PC-3 (cell line): ENCODE measurements around the gene TUBGCP3. TPM values are rescaled to one million over a fixed set of nuclear protein-coding genes. Genes with fewer than 3 reads are reported as not detected.

Source experiments
- ATAC-seq: fragments of 200-7000 bp; cut with Tn5 transposase; 2 replicates; pipeline ENCODE4 v1.9.1; 2020; ENCODE audit warnings: mild to moderate bottlenecking, moderate library complexity
- BruUV-seq: library from RNA; stranded (reverse); fragments of 400-500 nt; replicated peaks from 2 replicates; lab custom pipeline; 2021; lab: Mats Ljungman, UMichigan
- CTCF ChIA-PET: fragments of 300-600 bp; sonication (Branson Sonifier 250); formaldehyde crosslinking; loops from one replicate; lab custom pipeline; 2022; ENCODE audit warnings: antibody characterized with exemption; lab: Charles Lee
- POLR2A ChIA-PET: fragments of 300-600 bp; sonication (Branson Sonifier 250); formaldehyde crosslinking; loops from one replicate; lab custom pipeline; 2022; ENCODE audit warnings: antibody characterized with exemption; ENCODE audit not compliant: unreplicated experiment; lab: Charles Lee
- DNase-seq: peaks from one replicate; pipeline ENCODE4 v3.0.0-alpha.2; 2015
- H2AFZ ChIP-seq: fragments of 300-600 bp; sonication (generic); 2 replicates; pipeline ENCODE4 v1.6.0; 2016; ENCODE audit warnings: antibody characterized with exemption, low read length
- H3F3A ChIP-seq: fragments of 300-600 bp; sonication (generic); one replicate; pipeline ENCODE4 v1.6.0; 2017; ENCODE audit warnings: antibody characterized with exemption, low read length, control low read depth, mild to moderate bottlenecking; ENCODE audit not compliant: unreplicated experiment
- H3K27ac ChIP-seq: fragments of 300-600 bp; sonication (generic); 2 replicates; pipeline ENCODE4 v1.5.1; 2016; ENCODE audit warnings: mild to moderate bottlenecking, low read length
- H3K27me3 ChIP-seq: fragments of 300-600 bp; sonication (generic); 2 replicates; pipeline ENCODE4 v1.6.1; 2016; ENCODE audit warnings: low read length, mixed read lengths
- H3K36me3 ChIP-seq: fragments of 300-600 bp; sonication (generic); 2 replicates; pipeline ENCODE4 v1.6.1; 2016; ENCODE audit warnings: low read depth, mixed run types, low read length, mixed read lengths
- H3K4me1 ChIP-seq: fragments of 300-600 bp; sonication (generic); 2 replicates; pipeline ENCODE4 v1.5.1; 2016; ENCODE audit warnings: low read length; ENCODE audit not compliant: insufficient read depth
- H3K4me2 ChIP-seq: fragments of 300-600 bp; sonication (generic); 2 replicates; pipeline ENCODE4 v1.6.0; 2016; ENCODE audit warnings: low read length
- H3K4me3 ChIP-seq: fragments of 300-600 bp; sonication (generic); 2 replicates; pipeline ENCODE4 v1.5.1; 2016; ENCODE audit warnings: mild to moderate bottlenecking, low read length, mixed read lengths
- H3K79me2 ChIP-seq: fragments of 300-600 bp; sonication (generic); 2 replicates; pipeline ENCODE4 v1.6.1; 2017; ENCODE audit warnings: low read length, mixed read lengths
- H3K9ac ChIP-seq: fragments of 300-600 bp; sonication (generic); 2 replicates; pipeline ENCODE4 v1.6.0; 2016; ENCODE audit warnings: mild to moderate bottlenecking, low read length
- H3K9me2 ChIP-seq: fragments of 300-600 bp; sonication (generic); replicated peaks from 2 replicates; pipeline ENCODE4 v1.6.1; 2016; ENCODE audit warnings: mixed run types, low read length, mixed read lengths
- H3K9me3 ChIP-seq: fragments of 300-600 bp; sonication (generic); 2 replicates; pipeline ENCODE4 v1.6.1; 2016; ENCODE audit warnings: low read length, mixed read lengths
- H4K20me1 ChIP-seq: fragments of 300-600 bp; sonication (generic); 2 replicates; pipeline ENCODE4 v1.6.1; 2016; ENCODE audit warnings: low read length, mixed read lengths
- EZH2 ChIP-seq: fragments of 300-600 bp; sonication (generic); IDR thresholded peaks from one replicate; pipeline ENCODE4 v1.6.1; 2017; ENCODE audit warnings: antibody characterized with exemption, mild to moderate bottlenecking, low read length; ENCODE audit not compliant: unreplicated experiment
- EZH2phosphoT487 ChIP-seq: fragments of 300-600 bp; sonication (generic); IDR thresholded peaks from 2 replicates; pipeline ENCODE4 v1.6.1; 2018; ENCODE audit warnings: mild to moderate bottlenecking, antibody characterized with exemption, low read length, borderline replicate concordance
- intact Hi-C: fragments of 100-400 bp; cut with micrococcal nuclease; formaldehyde crosslinking; loops from 2 replicates; pipeline ENCODE4 v1.9.0; 2023
- total RNA-seq: library from RNA; depleted of rRNA; stranded (reverse); fragments of >200 nt; gene quantifications from 2 replicates; pipeline ENCODE4 v1.2.3, GENCODE V29; 2014
- TF ChIP-seq, protein P1 (sequence below): fragments of 300-600 bp; sonication (generic); conservative IDR thresholded peaks from 2 replicates; pipeline ENCODE4 v1.5.1; 2017; ENCODE audit warnings: antibody characterized with exemption, low read depth, mild to moderate bottlenecking, low read length

The TUBGCP3 gene
- total RNA-seq, 1 experiment from 2014 or later = 25.8 TPM

DNA sequence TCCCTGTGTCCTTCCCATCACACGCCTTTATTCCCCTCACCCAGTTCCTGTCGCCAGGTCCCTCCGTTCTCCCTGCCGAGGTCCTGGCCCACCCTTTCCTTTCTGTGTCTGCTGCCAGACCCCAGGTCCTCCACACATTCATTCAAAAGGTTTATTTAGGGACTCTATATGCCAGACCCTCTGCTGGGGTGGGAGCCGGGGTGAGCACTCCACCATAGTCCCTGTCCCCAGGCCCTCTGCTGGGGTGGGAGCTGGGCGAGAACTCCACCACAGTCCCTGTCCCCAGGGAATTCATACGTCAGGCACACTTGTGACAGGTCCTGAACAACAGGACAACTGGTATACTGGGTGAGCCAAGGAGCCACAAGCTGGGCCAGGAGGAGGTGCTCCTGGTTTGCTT, 34.4 kb upstream of the TUBGCP3 start:
- BruUV-seq = no TSS peak
- POLR2A ChIA-PET = no interaction called here
- no peak overlapping the region for H3K9ac ChIP-seq
- no peaks in the 10 kb centered on the region for H3F3A ChIP-seq
- H4K20me1 ChIP-seq = no peaks in the 10 kb centered on the region
- TF ChIP-seq EZH2phosphoT487 (no peak), EZH2 (no peak)
- TF ChIP-seq, protein P1, sequence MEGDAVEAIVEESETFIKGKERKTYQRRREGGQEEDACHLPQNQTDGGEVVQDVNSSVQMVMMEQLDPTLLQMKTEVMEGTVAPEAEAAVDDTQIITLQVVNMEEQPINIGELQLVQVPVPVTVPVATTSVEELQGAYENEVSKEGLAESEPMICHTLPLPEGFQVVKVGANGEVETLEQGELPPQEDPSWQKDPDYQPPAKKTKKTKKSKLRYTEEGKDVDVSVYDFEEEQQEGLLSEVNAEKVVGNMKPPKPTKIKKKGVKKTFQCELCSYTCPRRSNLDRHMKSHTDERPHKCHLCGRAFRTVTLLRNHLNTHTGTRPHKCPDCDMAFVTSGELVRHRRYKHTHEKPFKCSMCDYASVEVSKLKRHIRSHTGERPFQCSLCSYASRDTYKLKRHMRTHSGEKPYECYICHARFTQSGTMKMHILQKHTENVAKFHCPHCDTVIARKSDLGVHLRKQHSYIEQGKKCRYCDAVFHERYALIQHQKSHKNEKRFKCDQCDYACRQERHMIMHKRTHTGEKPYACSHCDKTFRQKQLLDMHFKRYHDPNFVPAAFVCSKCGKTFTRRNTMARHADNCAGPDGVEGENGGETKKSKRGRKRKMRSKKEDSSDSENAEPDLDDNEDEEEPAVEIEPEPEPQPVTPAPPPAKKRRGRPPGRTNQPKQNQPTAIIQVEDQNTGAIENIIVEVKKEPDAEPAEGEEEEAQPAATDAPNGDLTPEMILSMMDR = no peak
- H3K27ac ChIP-seq = no peak overlapping the region
- no peaks in the 10 kb centered on the region for H3K36me3 ChIP-seq
- no peaks in the 10 kb centered on the region for H3K79me2 ChIP-seq
- no peaks in the 10 kb centered on the region for H3K4me1 ChIP-seq
- H3K4me3 ChIP-seq = no peak overlapping the region
- H3K27me3 ChIP-seq = peaks cover 25% of the 10 kb centered on the region; the same call in 1 of the 2 replicates
- CTCF ChIA-PET = no interaction called here
- H2AFZ ChIP-seq = no peak overlapping the region
- H3K4me2 ChIP-seq = no peak overlapping the region
- ATAC-seq (no peak), DNase-seq (no peak)
- intact Hi-C loops = no loop called here
- no peaks in the 10 kb centered on the region for H3K9me3 ChIP-seq
- no peaks in the 10 kb centered on the region for H3K9me2 ChIP-seq

DNA sequence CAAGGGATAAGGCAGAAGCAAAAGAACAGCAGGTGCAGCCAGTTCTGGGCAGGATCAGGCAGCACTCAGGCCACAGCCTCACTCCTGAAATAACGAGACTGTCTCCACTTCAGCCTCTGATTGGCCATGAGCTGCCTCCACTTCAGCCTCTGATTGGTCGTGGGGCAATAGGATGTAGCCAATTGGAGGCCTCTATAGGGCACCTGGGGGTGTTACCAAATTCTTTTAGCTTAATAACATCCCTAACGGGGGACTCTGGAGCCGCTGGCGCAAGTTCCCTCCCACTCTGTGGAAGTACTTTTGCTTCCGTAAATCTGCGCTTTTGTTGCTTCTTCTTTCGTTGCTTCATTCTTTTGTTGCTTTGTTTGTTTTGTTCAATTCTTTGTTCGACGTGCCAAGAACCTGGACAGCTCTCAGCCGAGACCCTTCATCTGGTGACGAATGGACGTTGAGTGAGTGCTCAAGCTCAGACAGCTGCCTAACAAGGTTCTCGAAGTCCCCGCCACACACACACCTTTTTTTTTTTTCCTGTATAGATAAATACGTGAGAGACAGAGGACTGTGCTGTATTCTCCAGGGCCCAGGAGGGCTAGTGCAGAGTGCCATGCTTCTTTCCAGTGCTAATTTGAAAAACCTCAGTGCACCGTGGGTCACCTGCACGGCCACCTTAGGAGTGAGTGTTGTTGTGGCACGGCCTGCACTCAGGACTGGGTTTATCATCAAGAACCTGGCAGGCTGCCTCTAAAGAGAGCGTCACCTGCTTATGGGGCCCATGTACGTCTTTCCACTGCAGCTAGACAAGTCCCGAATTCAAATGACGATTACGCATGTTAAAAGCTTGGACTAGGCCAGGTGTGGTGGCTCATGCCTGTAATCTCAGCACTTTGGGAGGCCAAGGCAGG, 32.0 kb upstream of the TUBGCP3 start:
- ChIA-PET CTCF (no interaction called here), POLR2A (no interaction called here)
- no TSS peak for BruUV-seq
- Histone ChIP-seq H4K20me1 (no peaks in the 10 kb centered on the region), H3K4me3 (no peak overlapping the region), H3K36me3 (no peaks in the 10 kb centered on the region), H3K27me3 (peaks cover 27% of the 10 kb centered on the region), H3K79me2 (no peaks in the 10 kb centered on the region), H3K9me3 (no peaks in the 10 kb centered on the region), H3K9me2 (no peaks in the 10 kb centered on the region), H3K27ac (no peak overlapping the region), H3F3A (no peaks in the 10 kb centered on the region), H3K4me1 (no peaks in the 10 kb centered on the region), H3K9ac (no peak overlapping the region), H3K4me2 (no peak overlapping the region), H2AFZ (no peak overlapping the region)
- ATAC-seq (peak; percentile 33; the same call in 1 of the 2 replicates), DNase-seq (no peak)
- TF ChIP-seq EZH2 = no peak
- TF ChIP-seq, protein P1 = no peak
- TF ChIP-seq EZH2phosphoT487 = no peak
- intact Hi-C loops = no loop called here

DNA sequence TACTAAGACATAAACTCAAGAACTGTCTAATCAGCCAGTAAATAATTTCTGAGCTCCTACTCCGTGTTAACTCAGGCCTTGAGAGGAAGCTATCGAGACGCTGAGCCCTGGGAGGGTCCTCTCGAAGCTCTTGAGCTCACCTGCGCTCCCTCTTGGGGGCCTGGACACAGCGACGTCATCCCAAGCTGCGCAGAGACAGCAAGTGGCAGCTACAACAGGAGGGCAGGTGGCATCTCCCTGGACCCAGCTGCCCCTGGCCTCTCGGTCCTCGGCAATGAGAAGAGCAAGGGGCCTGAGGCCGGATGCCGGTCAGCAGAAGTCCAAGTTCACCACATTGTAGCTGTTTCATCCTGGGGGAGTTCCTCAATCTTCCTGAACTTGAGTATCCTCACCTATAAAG, 30.5 kb upstream of the TUBGCP3 start:
- H3K9me3 ChIP-seq = no peaks in the 10 kb centered on the region
- no peaks in the 10 kb centered on the region for H3K79me2 ChIP-seq
- ChIA-PET POLR2A (no interaction called here), CTCF (no interaction called here)
- peaks cover 33% of the 10 kb centered on the region for H3K27me3 ChIP-seq
- H3K27ac ChIP-seq = no peak overlapping the region
- no peak overlapping the region for H3K4me2 ChIP-seq
- DNase-seq (no peak), ATAC-seq (no peak)
- no peak overlapping the region for H3K9ac ChIP-seq
- no peaks in the 10 kb centered on the region for H3K36me3 ChIP-seq
- H3F3A ChIP-seq = no peaks in the 10 kb centered on the region
- no peak overlapping the region for H3K4me3 ChIP-seq
- H4K20me1 ChIP-seq = no peaks in the 10 kb centered on the region
- TF ChIP-seq EZH2phosphoT487 = no peak
- no peak for TF ChIP-seq EZH2
- TF ChIP-seq, protein P1 = no peak
- no peaks in the 10 kb centered on the region for H3K4me1 ChIP-seq
- no peaks in the 10 kb centered on the region for H3K9me2 ChIP-seq
- BruUV-seq = no TSS peak
- H2AFZ ChIP-seq = no peak overlapping the region
- intact Hi-C loops = no loop called here
